ENCODE measurements around the gene BRAP. TPM values are rescaled to one million over a fixed set of nuclear protein-coding genes. Genes with fewer than 3 reads are reported as not detected.
"Not testable (repeated sequence)": the region's sequence is repeated elsewhere in the genome, so short reads cannot be mapped to it uniquely, and the experiment has no call there.

BRAP gene
- total and polyA plus RNA-seq, 10 donors = 6.4 to 19.6 (median 16.5) TPM

DNA sequence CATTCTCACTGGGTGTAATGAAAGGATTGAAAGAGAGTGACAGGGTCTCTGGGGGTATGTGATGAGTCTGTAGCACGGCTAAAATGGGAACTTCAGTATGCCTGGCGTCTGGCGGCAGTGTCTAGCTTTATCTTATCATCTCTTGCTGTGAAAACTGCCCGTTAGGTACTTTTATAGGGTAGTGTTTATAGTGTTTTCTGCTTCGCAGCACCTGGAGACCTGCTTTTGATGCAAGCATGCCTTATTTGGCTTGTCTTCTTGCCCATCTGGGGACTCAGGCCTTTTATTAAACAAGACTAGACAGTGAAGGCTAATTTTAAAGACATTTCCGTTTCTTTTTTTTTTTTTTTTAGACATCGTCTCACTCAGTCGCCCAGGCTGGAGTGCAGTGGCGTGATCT lies 44.7 kb upstream of the BRAP start:
- H3K4me3 ChIP-seq = no peak overlapping the region
- no peak for TF ChIP-seq POLR2A (IDR thresholded peaks at IDR 0.05)
- no peak for TF ChIP-seq POLR2AphosphoS5 (IDR thresholded peaks at IDR 0.05)
- TF ChIP-seq, protein P1, sequence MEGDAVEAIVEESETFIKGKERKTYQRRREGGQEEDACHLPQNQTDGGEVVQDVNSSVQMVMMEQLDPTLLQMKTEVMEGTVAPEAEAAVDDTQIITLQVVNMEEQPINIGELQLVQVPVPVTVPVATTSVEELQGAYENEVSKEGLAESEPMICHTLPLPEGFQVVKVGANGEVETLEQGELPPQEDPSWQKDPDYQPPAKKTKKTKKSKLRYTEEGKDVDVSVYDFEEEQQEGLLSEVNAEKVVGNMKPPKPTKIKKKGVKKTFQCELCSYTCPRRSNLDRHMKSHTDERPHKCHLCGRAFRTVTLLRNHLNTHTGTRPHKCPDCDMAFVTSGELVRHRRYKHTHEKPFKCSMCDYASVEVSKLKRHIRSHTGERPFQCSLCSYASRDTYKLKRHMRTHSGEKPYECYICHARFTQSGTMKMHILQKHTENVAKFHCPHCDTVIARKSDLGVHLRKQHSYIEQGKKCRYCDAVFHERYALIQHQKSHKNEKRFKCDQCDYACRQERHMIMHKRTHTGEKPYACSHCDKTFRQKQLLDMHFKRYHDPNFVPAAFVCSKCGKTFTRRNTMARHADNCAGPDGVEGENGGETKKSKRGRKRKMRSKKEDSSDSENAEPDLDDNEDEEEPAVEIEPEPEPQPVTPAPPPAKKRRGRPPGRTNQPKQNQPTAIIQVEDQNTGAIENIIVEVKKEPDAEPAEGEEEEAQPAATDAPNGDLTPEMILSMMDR (IDR thresholded peaks at IDR 0.05 in 8 of 11, conservative IDR thresholded peaks at IDR 0.05 in 3 of 11) = no peak
- no peaks in the 10 kb centered on the region for H3K9me3 ChIP-seq
- 75 to 95% (median 84%) methylated on average over 9 of the region's 9 CpGs for WGBS, 5 donors
- DNase-seq = peak; percentile 8
- no peaks in the 10 kb centered on the region for H3K4me1 ChIP-seq
- H3K36me3 ChIP-seq = peaks cover 0 to 100% (median 36%) of the 10 kb centered on the region in 6 donors
- no peaks in the 10 kb centered on the region for H3K27me3 ChIP-seq (replicated peaks in 1 of 7)
- intact Hi-C loops (cut with DNase I; ENCODE audit: low total_unique reads) = no loop called here
- H3K27ac ChIP-seq = no peak overlapping the region

DNA sequence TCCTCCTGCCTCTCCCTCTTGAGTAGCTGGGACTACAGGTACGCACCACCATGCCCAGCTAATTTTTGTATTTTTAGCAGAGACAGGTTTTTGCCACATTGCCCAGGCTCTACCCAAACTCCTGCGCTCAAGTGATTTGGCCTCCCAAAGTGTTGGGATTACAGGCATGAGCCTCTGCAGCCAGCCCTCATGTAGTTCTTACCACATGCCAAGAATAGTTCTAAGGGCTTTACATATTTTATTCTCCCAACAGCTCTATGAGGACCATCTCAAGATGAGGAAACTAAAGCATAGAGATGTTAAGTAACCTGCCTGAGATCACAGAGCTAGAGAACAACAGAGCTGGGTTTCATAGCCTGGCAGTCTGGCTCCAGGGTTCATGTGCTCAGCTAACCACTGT lies 43.0 kb upstream of the BRAP start:
- intact Hi-C loops (cut with DNase I; ENCODE audit: low total_unique reads) = no loop called here
- peaks cover 0 to 100% (median 32%) of the 10 kb centered on the region in 6 donors for H3K36me3 ChIP-seq
- H3K27me3 ChIP-seq (replicated peaks in 1 of 7) = no peaks in the 10 kb centered on the region

DNA sequence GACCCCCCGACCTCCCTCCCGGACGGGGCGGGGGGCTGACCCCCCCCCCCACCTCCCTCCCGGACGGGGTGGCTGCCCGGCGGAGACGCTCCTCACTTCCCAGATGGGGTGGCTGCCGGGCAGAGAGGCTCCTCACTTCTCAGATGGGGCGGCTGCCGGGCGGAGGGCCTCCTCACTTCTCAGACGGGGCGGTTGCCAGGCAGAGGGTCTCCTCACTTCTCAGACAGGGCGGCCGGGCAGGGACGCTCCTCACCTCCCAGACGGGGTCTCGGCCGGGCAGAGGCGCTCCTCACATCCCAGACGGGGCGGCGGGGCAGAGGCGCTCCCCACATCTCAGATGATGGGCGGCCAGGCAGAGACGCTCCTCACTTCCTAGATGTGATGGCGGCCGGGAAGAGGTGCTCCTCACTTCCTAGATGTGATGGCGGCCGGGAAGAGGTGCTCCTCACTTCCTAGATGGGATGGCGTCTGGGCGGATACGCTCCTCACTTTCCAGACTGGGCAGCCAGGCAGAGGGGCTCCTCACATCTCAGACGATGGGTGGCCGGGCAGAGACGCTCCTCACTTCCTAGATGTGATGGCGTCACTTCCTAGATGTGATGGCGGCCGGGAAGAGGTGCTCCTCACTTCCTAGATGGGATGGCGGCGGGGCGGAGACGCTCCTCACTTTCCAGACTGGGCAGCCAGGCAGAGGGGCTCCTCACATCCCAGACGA lies 38.0 kb upstream of the BRAP start:
- WGBS, 5 donors = 93 to 97% (median 97%) methylated on average over 12 to 45 of the region's 46 CpGs
- H3K27me3 ChIP-seq (replicated peaks in 1 of 7); H3K4me1 ChIP-seq; H3K27ac ChIP-seq; intact Hi-C loops (cut with DNase I; ENCODE audit: low total_unique reads); H3K4me3 ChIP-seq; DNase-seq; H3K9me3 ChIP-seq: not testable (repeated sequence)
- peaks cover 0 to 98% (median 39%) of the 10 kb centered on the region in 6 donors for H3K36me3 ChIP-seq

More for the DNA sequence above, 43.0 kb upstream of the BRAP start:
- 94 to 100% (median 100%) methylated on average over 2 of the region's 2 CpGs for WGBS, 5 donors
- Histone ChIP-seq H3K4me1 (no peaks in the 10 kb centered on the region), H3K9me3 (no peaks in the 10 kb centered on the region), H3K4me3 (no peak overlapping the region), H3K27ac (no peak overlapping the region)
- TF ChIP-seq, protein P1 (IDR thresholded peaks at IDR 0.05 in 8 of 11, conservative IDR thresholded peaks at IDR 0.05 in 3 of 11) = no peak
- TF ChIP-seq POLR2AphosphoS5 (IDR thresholded peaks at IDR 0.05) (no peak), POLR2A (IDR thresholded peaks at IDR 0.05) (no peak)
- no peak for DNase-seq

DNA sequence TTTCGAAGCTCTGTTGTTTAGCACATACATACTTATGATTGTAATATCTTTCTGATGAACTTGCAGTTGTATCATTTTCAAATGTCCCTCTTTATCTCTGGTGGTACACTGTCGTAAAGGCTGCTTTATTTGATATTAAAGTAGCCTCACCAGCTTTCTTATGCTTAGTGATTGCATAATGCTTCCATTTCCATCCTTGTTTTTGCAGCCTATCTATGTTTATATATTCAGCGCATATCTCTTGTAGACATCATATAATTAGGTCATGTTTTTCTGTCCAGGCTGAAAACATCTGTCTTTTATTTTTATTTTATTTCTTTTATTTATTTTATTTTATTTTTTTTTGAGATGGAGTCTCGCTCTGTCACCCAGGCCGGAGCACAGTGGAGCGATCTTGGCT lies 34.7 kb upstream of the BRAP start:
- H3K9me3 ChIP-seq = no peaks in the 10 kb centered on the region
- 95 to 99% (median 98%) methylated on average over 6 of the region's 6 CpGs for WGBS, 5 donors
- H3K36me3 ChIP-seq = peaks cover 0 to 98% (median 59%) of the 10 kb centered on the region in 6 donors
- no peaks in the 10 kb centered on the region for H3K4me1 ChIP-seq
- no peaks in the 10 kb centered on the region for H3K27me3 ChIP-seq (replicated peaks in 1 of 7)
- H3K4me3 ChIP-seq = no peak overlapping the region
- no peak overlapping the region for H3K27ac ChIP-seq
- no peak for DNase-seq
- TF ChIP-seq, protein P1 (IDR thresholded peaks at IDR 0.05 in 8 of 11, conservative IDR thresholded peaks at IDR 0.05 in 3 of 11) = no peak
- TF ChIP-seq POLR2AphosphoS5 (IDR thresholded peaks at IDR 0.05) (no peak), POLR2A (IDR thresholded peaks at IDR 0.05) (no peak)
- intact Hi-C loops (cut with DNase I; ENCODE audit: low total_unique reads) = no loop called here

DNA sequence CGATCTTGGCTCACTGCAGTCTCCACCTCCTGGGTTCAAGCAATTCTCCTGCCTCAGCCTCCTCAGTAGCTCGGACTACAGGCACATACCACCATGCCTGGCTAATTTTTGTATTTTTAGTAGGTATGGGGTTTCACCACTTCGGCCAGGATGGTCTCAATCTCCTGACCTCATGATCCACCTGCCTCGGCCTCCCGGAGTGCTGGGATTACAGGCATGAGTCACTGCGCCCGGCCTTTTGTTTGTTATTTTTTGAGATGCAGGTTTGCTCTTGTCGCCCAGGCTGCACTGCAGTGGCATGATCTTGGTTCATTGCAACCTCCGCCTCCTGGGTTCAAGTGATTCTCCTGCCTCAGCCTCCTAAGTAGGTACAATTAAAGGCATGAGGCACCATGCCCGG lies 33.6 kb upstream of the BRAP start:
- 88 to 97% (median 92%) methylated on average over 10 of the region's 10 CpGs for WGBS, 5 donors
- intact Hi-C loops (cut with DNase I; ENCODE audit: low total_unique reads) = not testable (repeated sequence)
- H3K36me3 ChIP-seq = peaks cover 0 to 98% (median 63%) of the 10 kb centered on the region in 6 donors

More for the DNA sequence above, 33.6 kb upstream of the BRAP start:
- not testable (repeated sequence) for H3K9me3 ChIP-seq; H3K27ac ChIP-seq; DNase-seq; H3K4me1 ChIP-seq; H3K4me3 ChIP-seq; H3K27me3 ChIP-seq (replicated peaks in 1 of 7)

All from spleen (tissue), 11 donors.